Loucy (cell line): ENCODE results near the gene ELMO3.

Experiments used
- EZH2phosphoT487 ChIP-seq: fragments of 200-600 bp; IDR thresholded peaks from 2 replicates; pipeline ENCODE4 v1.6.1; 2018; ENCODE audit warnings: antibody characterized with exemption, mild to moderate bottlenecking, moderate library complexity, borderline replicate concordance
- TF ChIP-seq, protein P1 (sequence below): fragments of 200-600 bp; sonication (generic); conservative IDR thresholded peaks from 2 replicates; pipeline ENCODE4 v1.5.1; 2014; ENCODE audit warnings: mild to moderate bottlenecking, antibody characterized with exemption, low read length

DNA sequence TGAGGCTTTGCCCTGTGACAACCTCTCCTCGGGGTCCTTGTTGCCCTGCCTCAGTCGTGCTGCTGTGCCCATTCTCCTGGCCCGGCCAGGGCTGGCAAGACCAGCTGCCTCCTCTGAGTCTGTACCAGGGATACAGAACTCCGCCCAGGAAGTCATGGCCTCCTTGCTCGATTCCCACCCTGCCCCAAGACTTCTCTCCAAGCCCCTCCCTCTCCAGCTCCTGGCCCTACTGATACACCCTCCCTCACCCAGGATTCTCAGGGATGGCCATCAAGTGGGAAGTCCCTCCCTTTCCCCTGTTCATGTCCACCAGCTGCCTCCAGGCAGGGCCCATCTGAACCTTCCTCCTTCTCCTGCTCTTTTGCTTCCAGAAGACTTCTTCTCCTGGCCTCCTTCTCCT lies 16.8 kb downstream of the ELMO3 start:
- TF ChIP-seq, protein P1, sequence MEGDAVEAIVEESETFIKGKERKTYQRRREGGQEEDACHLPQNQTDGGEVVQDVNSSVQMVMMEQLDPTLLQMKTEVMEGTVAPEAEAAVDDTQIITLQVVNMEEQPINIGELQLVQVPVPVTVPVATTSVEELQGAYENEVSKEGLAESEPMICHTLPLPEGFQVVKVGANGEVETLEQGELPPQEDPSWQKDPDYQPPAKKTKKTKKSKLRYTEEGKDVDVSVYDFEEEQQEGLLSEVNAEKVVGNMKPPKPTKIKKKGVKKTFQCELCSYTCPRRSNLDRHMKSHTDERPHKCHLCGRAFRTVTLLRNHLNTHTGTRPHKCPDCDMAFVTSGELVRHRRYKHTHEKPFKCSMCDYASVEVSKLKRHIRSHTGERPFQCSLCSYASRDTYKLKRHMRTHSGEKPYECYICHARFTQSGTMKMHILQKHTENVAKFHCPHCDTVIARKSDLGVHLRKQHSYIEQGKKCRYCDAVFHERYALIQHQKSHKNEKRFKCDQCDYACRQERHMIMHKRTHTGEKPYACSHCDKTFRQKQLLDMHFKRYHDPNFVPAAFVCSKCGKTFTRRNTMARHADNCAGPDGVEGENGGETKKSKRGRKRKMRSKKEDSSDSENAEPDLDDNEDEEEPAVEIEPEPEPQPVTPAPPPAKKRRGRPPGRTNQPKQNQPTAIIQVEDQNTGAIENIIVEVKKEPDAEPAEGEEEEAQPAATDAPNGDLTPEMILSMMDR: no peak
- no peak for TF ChIP-seq EZH2phosphoT487
